Activated CD4-positive, alpha-beta T cell treated with anti-CD3 and anti-CD28 coated beads, Interleukin-2, amount 50 U/mL, for 24 hours (primary cell): ENCODE results near the gene ALPI.
"Not testable (repeated sequence)": the region's sequence is repeated elsewhere in the genome, so short reads cannot be mapped to it uniquely, and the experiment has no call there.

Experiments used
- DNase-seq, 2 donors: peaks; one replicate each; pipeline ENCODE4 v3.0.0-alpha.2; 2020; ENCODE audit warnings: low read depth in 1 of 2, low spot score in 1 of 2

ALPI gene

DNA sequence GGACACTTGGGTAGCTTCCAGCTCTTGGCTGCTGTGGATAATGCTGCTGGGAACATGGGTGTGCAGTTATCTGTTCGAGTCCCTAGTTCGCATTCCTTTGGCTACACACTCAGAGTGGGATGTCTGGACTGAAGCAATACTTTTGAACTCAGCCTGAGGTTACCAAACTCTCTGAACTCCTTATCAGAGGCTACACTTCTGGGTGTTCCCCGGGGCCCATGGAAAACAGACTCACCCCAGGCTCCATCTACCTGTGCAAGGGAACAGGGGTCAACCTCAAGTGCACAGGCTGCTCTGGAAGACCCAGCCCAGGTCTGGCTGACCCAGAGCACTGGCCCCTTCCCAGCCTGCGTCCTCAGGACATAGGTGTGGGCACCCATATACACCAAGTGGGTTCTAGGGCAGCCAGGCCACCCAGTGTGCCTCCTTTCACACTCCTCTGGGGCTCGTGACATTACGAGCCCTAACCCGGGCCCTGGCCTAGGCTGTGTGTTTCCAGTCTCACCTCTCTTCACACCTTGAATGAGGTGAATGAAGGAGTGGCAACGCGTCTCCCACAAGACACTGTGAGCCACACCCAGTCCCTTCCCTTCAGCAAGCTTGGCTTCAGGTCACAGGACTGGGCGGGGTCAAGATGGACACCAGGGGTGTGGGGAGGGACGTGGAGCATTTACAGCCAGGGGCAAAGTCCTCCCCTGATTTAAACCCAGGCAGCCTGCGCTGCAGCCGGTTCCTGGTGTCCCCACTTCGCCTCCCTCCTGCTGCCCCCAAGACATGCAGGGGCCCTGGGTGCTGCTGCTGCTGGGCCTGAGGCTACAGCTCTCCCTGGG, at the start of gene ALPI:
TSS of gene ALPI (plus strand) at position 728 of the 830 bp plus-strand sequence. CDS start at position 775, 47 bp downstream.
- DNase-seq, result no peak

DNA sequence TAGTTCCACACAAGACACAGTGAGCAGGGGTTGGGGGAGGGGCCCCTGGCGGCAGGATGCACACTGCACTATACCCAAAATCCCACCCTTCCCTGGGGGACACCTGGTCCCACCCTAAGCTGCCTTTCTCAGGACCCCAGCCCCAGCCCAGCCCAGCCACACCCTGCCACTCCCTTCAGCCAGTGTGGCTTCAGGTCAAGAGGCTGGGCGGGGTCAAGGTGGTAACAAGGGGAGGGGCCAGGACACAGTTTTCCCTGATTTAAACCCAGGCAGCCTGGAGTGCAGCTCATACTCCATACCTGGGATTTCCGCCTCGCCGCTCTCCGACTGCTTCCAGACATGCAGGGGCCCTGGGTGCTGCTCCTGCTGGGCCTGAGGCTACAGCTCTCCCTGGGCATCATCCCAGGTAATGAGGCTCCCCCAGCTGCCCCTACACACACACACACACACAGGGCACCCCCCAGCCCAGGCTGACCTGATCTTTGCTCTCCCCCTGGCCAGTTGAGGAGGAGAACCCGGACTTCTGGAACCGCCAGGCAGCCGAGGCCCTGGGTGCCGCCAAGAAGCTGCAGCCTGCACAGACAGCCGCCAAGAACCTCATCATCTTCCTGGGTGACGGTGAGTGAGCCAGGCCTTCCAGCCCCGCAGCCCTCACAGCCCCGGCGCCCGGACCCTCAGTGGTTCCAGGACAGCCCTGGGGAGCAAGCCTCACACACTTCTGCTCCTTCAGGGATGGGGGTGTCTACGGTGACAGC, 49.2 kb upstream of the ALPI start, which contains the start of gene ALPG:
TSS of gene ALPG (plus strand) at position 289 of the 755 bp plus-strand sequence. CDS start at position 340, 51 bp downstream.
- DNase-seq, result no peak

DNA sequence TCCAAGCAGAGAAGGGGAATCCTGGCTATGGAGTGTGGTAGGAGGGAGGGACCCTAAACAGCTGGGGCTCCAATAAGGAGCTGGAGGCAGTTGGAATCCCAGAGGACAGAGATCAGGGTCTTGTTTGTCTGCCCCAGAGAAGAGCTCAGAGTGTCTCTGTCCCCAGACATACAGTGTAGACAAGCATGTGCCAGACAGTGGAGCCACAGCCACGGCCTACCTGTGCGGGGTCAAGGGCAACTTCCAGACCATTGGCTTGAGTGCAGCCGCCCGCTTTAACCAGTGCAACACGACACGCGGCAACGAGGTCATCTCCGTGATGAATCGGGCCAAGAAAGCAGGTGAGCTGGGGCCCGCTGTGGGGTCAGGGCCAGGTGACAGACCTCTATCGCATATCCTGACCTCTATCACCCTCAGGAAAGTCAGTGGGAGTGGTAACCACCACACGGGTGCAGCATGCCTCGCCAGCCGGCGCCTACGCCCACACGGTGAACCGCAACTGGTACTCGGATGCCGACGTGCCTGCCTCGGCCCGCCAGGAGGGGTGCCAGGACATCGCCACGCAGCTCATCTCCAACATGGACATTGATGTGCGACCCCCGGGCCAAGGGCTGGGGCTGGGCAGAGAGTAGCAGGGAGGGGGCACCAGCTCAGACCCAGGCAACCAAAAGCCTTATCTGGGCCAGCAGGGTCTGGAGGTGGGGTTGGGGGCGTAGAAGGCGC, 48.4 kb upstream of the ALPI start:
- DNase-seq, result not testable (repeated sequence)

DNA sequence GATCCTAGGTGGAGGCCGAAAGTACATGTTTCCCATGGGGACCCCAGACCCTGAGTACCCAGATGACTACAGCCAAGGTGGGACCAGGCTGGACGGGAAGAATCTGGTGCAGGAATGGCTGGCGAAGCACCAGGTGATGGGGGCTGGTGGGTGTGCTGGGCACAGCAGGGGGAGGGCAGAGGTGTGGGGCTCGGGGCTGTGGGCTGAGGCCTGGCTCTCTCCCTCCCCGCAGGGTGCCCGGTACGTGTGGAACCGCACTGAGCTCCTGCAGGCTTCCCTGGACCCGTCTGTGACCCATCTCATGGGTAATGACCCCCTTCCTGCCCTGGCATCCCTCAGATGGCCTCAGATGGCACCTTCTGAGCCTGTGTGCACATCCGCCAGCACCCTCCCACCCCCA, 47.7 kb upstream of the ALPI start:
- DNase-seq, result not testable (repeated sequence)

DNA sequence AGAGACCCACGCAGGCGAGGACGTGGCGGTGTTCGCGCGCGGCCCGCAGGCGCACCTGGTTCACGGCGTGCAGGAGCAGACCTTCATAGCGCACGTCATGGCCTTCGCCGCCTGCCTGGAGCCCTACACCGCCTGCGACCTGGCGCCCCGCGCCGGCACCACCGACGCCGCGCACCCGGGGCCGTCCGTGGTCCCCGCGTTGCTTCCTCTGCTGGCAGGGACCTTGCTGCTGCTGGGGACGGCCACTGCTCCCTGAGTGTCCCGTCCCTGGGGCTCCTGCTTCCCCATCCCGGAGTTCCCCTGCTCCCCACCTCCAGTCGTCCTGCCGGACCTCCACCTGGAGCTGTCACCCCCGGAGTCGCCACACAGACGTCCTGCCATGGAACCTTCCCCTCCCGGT, 46.3 kb upstream of the ALPI start:
- not testable (repeated sequence) for DNase-seq

DNA sequence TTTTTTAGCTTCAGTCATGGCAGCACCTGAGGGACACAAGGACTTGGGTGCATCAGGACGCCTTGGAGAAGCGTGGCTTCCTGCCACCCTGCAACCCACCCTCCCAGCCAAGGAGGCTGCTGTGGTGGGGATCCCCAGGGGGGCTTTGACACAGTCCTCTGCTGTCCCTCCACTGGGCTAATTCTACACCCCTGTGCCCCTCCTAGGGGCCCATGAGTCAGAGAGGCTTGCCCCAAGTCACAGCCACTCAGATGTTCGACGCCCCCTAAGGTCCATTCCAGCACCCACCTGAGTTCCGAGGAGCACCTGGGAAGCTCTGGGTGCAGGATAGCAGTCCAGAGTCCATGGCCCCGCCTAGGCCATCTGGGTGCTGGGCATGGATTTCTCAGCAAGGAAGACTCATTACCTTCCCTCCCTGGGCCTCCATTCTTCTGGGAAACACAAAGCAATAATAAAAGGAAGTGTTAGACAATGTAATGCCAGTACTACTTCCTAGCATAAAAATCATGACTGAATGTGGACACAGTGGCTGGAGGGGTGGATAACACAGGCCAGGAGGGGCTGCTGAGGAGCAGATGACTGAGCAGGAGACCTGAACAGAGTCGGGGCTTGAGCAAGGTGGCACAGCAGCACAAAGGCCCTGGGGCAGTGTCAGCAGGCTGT, 45.6 kb upstream of the ALPI start:
- DNase-seq, result no peak

DNA sequence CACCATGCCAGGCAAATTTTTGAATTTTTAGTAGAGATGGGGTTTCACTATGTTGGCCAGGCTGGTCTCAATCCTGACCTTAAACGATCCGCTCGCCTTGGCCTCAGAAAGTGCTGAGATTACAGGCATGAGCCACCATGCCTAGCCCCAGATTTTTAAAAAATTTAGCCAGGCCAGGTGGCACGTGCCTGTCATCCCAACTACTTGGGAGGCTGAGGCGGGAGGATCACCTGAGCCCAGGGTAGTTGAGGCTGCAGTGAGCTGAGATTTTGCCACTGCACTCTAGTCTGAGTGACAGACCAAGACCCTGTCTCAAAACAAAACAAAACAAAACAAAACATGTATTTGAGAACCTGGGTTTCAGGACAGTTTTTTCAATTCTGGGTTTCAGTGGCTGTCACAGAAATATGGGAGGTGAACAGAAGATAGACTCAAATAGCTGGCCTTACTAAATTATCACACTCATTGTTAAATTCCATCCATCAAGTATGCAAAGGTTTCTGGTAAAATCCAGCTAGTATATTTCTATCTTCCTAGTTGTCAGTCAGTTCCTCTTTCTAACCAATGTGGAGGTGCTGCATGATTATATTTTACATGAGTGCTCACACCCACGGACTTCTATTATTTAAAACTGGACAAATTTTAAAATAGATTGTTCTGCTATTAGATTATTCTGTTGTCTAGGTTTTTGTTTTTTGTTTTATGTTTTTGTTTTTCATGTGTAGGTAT, 43.9 kb upstream of the ALPI start:
- DNase-seq, result no peak

DNA sequence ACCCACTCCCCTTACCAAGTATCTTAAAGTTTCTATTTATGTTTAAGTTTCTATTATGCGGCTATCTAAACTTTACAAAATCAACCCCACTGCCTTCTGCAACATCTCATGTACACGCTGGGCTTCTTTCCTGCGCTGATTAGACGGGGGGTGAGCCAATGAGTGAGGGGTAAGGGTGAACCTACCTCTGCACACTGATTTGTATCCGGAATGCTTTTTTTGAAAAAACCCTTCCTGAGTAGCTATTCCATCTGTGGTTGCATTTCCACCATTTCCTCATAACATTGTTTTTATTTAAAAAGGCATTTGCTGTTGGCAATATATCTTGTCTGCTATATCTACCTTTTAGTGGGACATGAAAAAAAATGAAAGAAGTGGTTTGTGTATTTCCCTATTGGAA, 43.0 kb upstream of the ALPI start:
- DNase-seq, result no peak

DNA sequence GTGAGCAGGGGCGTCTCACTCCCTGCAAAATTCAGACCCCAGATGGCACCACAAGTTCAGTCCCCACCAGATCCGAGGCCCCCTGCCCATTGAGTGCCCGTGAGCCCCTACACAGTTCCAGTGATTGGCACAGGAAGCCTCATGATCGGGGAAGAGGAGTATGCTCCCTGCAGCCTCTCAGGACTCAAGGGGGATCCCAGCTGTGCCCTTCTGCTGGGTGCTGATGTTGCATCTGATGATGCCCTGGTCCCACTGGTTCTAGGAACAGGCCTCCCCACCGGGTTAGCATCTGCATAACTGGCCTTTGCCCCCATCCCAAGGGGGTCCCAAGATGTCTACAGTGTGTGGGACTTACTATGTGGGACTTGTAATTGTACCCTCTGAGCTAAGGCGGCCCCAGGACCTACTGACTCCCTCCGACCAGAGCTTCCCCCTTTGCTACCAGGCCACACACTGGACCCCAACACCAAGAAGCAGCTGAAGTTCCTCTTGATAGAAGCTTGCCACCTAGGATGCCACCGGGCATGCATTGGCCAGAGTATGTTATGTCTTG, 40.7 kb upstream of the ALPI start:
- DNase-seq, result no peak

DNA sequence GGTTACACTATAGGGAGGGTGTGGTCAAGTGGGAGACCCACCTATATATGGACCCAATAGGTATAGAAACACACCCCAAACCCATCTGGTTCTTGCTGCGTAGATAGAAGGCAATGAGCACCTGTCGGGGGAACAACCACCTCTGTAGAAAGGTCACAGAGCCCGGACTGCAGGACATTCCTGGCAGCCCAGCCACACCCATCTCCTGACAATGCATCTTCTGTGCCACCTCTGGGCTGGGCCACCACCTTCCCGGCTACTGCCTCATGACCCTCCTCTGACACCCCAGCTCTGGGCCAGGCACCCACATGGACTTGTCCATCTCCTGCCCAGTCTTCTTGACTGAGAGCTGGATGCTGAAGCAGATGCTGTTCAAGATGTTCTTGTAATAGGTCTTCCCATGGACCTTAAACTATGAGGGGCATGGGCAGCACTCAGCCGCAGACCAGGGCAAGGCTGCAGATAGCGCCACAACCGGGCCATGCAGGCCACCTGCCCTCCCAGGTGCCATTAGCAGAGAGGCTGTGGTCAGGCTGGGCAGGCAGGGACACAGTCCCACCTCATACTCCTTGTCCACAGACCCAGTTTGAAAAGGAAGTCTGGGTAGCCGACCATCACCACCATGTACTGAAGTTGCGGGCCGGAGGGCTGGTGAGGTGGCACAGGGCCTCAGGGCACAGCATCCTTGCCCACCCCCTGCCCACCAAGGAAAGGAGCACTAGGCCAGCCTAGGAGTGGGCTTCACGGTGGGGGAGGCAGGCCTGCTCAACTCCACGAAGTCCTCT, 40.0 kb upstream of the ALPI start:
- DNase-seq, result no peak

DNA sequence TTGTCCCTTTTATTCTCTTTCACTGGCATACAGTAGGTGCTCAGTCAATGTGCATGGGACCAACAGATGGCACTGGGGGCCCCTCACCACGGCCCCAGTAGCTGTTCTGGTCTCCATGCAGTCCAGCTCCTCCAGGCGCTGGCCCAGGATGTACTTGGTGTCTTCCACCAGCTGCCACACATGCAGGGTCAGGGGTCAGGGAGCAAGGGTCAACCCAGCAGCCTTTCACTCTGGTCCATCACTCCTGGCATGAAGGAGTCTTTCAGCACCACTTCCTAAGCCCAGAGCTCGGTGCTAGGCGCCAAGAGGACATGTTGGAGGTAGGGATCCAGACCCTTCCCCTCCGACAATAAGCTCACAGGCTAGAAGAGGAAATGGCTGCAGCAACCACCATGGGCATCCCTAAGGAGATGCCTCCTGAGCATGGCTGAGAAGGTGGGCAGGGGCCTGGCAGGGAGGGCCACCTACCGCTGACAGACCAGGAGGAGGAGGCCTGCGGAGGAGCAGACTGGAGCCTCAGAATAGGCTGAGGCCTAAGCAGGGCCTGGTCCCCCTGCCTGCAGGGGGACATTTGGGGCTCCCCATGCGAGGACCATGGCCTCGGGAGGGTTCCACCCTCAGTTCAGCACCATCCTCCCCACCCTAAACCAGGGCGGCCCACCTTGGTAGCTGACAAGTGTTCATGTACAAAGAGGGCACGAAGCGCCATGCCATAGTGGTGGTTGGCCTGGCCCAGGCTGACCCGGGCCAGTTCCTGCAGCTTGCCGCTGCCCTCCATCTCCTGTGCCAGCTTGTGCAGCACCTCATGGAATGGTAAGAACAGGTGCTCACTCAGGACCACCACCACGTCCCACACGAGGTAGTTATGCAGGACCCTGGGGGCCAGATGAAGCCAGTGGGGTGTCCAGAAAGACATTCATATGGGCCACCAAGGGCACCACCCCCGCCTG, 39.2 kb upstream of the ALPI start:
- DNase-seq, result no peak

DNA sequence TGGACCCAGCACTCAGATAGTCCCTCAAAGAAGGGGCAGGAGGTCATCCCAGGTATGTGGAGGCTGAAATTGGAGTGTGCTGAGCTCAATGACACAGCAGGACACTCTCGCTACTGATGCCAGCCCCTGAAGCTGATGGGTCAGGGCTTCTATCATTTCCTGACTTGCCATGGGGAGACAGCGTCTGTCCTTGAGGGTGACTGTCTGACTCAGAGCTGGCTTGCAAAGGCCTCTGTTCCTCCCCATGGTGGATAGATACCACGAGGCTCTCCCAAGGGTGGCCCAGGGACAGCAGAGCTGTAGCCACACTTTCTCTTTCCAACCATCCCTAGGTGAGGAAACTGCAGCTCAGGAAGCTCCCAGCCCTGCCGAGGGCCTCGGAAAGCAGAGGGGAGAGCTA, 38.5 kb upstream of the ALPI start:
- no peak for DNase-seq

DNA sequence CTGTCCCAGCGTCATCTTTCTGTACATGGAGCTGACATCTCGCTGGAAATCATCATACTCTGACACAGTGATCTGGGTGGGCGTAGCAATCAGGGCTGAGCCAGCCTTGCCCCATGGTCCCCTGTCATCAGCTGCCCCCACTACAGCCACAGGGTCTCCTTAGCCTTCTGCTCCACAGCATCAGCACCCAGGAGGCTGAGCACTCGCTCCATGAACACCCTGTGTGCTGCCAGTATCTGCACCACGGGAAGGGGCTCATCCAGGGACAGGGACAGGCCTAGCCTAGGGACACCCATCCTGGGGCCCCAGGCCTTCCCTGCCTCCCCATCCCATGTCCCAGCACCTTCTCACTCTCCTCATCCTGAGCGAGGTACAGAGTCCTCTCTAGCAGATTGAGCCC, 37.9 kb upstream of the ALPI start:
- DNase-seq, result no peak

DNA sequence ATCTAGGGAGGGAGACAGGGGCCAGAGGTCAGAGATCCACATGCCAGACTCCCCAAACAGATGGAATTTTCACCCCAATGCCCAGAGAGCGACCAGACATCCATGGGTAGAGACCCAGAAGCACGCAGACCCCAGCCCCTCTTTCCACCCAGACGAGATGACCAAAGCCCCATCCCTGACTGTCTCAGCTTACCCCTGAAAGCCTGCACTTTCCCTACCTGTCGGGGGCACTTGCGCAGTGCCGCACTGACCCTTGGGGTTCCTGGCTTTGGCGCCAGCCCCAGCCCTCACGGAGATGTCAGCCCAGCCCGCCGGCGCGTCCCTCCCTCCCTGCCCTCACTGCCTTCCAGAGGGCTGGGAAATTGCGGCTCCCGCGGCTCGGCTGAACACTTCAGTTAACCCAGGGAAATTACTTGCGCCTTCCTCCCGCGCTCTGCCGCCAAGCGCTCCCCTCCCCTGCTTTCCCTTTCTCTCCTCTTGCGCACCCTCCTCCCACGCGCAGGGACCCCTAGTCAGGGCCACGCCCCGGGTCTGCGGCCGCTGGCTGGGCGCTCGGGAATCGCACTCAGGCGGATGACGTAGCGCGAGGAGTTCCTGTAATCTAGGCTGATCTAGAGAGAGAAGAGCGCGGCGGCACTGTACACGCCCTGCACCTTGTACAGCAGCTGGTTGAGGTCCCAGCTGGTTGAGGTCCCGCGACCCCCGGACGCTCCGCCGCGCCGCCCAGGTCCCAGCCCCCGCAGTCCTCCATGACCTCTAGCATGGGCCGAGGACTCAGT, 37.3 kb upstream of the ALPI start:
- no peak for DNase-seq

DNA sequence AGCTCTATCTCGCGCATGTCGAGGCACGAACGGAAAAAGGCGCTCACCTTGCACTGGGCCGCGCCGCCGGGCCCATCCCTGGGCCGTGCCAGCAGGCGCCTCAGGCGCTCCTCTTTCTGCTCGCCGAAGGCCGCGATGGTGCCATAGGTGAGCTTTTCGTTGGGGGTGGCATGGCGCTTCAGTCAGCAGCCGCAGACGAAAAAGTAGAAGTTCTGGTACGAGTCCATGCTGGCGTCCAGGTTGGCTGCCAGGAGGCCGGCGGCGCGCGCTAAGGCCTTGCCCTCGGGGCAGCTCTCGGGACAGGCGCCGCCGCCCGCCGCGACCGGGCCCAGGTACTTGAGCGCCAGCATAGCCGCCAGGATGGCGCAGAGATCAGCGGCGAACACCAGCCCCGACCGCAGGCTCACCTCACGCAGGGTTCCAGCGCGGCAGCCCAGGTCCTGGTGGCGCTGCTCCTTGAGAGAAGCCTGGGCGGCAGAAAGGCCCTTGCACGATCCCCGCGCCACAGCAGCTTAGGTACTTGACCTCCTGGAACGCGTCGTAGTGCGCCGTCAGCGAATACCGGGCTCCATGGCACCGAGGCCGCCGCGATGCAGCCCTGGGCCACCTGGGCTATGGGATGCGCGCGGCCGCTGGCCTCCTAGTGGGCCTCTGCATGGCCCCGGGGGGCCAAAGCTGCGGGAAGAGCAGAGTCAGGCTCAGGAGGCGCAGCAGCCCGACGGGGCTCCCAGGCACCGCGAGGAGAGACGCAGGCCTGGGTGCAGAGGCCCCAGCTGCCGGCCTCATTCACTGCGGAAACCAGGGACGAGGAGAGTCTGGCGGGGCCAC, 36.5 kb upstream of the ALPI start:
- no peak for DNase-seq

DNA sequence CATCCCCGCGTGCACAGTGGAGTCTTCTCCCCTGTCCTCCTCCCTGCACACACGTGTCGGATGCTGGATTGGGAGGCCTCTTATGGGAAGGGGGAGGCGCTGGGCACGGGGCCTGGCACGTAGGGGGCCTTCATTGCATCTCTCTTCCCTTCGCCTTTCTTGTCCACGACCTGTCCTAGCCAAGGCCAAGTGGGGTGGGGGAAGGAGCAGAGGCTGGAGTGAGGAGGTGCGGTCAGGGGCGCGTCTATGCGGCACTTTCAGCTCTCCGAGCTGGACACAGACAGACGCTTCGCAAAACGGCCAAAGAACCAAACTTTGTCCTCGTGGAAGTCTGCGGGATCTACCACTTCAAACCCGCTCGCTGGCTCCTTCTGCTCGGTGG, 35.9 kb upstream of the ALPI start:
- no peak for DNase-seq
